ENCODE results near the gene TSPAN4. TPM values are rescaled to one million over a fixed set of nuclear protein-coding genes. Genes with fewer than 3 reads are reported as not detected.

TSPAN4 gene
- total RNA-seq, 1 donor from 2014 or later: 14.3 TPM

DNA sequence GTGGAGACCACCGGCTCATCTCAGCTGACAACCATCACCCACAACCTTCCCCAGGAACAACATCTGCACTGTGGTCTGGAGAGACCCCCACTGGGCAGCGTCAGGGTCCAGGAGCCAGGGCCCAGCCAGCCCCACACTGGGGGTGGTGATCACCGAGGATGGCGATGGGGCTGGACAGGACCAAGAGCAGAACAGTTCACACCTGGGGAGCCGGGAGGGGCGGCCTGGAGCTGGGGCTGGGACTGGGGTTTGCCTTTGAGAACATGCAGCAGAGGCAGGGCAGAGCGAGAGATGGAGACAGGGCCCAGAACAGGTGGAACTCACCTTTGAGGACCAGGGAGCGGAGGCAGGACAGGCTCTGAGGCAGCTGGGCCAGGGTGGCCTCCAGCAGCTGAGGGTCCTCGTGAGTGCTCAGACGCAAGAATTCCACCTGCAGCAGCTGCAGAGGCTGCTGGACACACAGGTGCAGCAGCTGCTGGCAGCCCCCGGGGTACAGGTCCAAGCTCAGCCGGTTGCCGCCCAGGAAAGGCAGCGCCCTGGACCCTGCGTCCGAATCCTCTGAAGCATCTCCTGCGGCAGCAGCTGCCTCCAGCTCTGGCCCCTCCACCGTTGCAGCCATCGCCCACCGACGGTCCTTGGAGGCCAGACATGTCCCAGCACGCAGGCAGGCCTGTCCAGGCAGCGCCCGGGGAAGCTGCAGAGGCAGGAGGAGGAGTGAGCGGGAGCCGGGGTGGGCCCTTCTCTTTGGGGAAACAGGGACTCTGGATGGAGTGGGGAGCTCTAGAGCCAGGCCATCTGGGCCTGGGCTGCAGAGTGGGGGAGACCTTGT is 38.7 kb upstream of the TSPAN4 start:
- FAIRE-seq (no peak), DNase-seq (ENCODE audit: low spot score in 2 of 2) (no peak)

DNA sequence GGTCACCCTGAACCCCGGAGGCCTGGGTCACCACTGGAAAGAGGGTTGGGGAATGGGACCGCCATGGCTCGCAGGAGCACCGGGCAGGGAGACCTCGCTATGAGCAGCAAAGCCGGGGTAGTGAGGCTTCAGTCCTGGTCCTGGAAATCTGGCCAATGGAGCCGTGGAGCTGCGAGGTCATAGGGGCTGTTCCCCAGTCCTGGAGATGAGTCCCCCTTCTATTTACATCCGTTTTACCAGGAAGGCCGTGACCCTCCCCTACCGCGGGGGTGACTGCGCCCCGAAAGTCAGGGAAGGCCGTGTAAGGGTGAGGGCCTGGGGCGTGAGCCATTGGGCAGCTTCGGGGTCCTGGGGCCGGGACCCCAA is 38.1 kb upstream of the TSPAN4 start:
- no peak for DNase-seq (ENCODE audit: low spot score in 2 of 2)
- no peak for FAIRE-seq

DNA sequence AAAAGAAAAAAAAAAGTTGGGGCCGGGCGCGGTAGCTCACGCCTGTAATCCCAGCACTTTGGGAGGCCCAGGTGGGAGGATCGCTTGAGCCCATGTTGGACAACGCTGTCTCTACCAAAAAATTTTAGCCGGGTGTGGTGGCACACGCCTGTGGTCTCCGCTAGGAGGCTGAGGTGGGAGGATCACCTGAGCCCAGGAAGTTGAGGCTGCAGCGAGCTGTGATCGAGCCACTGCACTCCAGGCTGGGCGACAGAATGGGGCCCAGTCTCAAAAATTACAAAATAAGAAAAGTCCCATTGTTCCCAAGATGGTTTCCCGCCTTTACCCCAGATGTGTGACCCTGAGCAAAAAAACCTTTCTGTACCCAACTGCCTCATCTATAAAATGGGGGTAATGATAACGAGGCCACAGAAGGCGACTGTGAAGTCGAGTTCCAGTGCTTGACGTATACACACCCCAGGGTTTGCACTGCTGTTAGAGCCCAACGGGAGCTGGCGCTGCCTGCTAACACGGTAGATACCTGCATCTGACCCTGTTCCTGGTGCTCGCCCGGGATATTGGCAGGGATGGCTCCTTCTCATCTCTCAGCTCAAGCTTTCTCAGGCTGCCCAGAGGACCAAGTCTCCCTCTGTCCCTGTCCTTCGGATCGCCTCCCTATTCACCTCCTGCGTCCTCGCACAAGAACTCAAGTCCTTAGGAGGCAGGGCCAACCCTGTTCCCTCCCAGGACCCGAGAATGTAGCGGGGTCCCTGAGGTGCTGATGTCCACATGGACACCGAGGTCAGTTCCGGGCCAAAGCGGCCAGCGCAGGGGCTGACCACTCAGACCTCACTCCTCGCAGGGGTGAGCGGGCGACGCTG is 34.0 kb upstream of the TSPAN4 start:
- no peak for FAIRE-seq
- no peak for DNase-seq (ENCODE audit: low spot score in 2 of 2)

DNA sequence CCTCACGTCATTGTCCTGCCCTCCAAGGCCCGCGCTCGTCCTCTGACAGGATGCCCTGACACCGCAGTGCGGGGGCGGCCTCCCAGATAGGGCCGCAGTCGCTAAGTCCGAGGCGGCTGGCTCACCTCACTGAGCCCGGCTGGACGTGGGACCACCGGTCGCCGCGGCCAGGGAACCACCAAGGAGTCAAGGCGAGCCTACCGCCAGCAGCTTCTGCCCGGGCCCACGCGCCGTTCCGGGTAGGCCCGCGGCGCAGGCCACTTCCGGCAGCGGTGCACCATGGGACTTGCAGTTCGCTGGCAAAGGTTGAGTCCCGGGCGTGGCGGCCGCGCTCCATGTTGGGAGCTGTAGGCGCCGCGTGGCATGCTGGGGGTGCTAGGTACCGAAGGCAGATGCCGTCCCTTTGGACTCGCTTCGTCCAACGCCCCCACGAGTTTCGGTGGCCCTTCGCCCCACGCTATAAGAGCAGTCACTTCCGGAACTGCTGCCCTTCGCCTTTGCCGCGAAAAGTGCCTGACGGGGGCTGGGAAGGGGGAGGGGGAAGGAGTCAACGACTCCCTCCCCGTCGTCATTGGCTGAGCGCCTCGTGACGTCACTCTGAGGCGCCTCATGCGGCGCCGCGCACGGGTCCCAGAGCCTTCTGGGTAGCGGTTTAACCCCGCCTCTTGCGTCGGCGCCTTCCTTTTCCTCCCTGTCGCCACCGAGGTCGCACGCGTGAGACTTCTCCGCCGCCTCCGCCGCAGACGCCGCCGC is 33.2 kb upstream of the TSPAN4 start, which contains the start of gene RPLP2:
Gene RPLP2 (plus strand): TSS at position 681 of the 753 bp plus-strand sequence. CDS start 268 bp downstream, outside the sequence.
- FAIRE-seq: no peak
- DNase-seq (ENCODE audit: low spot score in 2 of 2): peak; percentile 99

DNA sequence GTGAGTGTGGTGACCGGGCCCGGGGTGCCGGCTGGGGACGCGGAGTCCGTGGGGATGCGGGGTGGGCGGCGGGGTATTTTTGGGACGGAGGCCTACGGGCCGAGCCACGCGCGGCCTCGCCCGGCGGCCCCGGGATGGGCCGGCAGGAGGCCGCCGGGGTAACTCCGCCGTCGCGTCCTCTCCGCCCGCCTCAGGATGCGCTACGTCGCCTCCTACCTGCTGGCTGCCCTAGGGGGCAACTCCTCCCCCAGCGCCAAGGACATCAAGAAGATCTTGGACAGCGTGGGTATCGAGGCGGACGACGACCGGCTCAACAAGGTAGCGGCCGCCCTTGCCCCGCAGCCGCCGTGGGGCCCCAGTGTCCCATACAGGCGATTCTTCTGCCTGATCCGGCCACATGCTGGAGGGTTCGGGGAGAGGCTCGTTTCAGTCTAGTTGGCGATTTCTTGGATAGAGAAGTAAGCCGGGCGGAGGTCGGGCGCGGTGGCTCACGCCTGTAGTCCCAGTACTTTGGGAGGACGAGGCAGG is 32.5 kb upstream of the TSPAN4 start:
- no peak for DNase-seq (ENCODE audit: low spot score in 2 of 2)
- FAIRE-seq: no peak

DNA sequence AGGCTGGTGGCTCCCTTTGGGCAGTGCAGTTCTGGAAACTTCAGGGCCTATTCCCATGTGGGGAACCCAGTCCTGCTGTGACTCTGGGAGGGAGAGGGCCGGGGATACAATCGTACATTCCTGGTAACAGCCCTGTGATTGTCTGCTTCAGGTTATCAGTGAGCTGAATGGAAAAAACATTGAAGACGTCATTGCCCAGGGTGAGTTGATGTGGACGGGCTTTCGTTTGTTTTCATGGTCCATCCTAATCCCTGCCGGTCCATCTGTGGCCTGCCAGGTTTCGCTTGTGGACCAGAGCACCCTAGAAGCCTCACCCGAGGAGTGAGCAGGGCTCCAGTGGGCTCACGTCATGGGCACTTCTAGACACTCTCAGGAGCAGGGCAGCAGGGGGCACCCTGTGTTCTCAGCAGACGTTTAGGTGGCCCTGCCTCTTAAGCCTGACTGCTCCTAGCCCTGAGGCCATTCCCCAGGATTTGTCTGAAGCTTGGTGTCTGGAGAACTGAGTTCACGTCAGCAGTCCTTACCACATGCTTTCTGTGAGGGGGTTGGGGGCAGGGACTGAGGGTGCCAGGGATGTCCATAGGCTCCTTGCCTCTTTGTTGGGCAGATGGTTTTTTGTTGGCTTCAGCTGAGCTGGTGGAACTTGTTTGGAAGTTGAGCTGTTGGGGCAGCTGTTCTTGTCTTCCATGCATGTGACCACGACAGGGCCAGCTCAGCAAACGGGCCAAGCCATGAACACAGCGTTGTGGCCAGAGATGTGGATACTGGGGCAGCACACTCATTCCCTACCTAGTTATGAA is 31.0 kb upstream of the TSPAN4 start:
- FAIRE-seq: no peak
- no peak for DNase-seq (ENCODE audit: low spot score in 2 of 2)

DNA sequence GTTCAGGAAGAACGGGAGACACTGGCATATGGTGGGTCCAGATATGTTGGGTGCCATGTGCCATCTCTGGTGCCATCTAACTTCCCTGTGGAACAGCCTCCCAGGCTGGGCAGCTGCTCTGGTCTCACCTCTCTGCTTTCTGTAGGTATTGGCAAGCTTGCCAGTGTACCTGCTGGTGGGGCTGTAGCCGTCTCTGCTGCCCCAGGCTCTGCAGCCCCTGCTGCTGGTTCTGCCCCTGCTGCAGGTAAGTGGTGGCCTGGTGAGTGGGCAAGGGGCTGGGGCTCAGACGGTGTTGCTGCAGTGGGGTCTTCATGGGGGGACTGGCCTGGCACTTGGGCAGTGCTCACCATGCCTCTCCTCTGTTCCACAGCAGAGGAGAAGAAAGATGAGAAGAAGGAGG is 30.3 kb upstream of the TSPAN4 start:
- FAIRE-seq (no peak), DNase-seq (ENCODE audit: low spot score in 2 of 2) (no peak)

DNA sequence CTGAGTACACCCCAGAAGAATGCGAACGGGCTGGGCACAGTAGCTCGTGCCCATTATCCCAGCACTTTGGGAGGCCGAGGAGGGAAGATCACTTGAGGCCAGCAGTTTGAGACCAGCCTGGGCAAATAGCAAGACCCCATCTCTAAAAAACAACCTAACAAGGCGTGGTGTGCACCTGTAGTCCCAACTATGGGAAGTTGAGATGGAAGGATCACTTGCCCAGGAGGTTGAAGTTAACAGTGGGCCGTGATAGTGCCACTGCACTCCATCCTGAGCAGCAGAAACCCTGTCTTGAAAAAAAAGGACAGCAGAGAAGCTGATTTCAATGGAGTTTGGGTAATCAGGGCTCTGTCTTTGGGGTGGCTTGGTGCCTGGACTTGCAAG is 29.6 kb upstream of the TSPAN4 start:
- no peak for FAIRE-seq
- DNase-seq (ENCODE audit: low spot score in 2 of 2): no peak

DNA sequence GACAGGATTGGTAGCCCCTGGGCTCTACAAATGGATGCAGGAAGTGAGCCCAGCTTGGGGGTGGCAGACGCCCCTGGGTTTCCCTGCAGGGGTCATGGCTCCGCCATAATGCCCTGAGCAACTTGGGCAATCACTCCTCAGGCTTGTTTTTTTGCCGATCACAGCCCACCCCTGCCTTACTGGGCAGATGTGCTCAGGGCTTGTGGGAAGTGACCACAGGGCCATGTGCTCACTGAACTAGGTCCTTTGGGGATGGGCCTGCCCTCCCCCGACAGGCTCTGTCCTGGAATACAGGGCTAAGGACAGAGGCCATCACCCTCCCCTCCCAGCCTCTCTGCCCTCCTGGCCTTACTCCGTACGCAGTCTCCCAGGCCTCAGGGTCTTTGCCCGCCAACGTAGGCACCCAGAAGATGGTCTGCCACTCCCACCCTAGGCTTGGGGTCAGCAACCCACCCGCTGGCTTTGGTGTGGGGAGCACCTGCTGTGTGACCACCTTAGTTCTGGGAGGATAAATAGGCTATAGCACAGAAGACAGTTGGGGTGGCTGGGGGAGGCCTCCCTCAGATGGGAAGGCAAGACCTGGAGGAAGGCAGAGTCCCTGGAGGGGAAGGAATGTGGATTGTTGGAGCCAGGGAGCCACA is 29.1 kb upstream of the TSPAN4 start:
- no peak for FAIRE-seq
- no peak for DNase-seq (ENCODE audit: low spot score in 2 of 2)

DNA sequence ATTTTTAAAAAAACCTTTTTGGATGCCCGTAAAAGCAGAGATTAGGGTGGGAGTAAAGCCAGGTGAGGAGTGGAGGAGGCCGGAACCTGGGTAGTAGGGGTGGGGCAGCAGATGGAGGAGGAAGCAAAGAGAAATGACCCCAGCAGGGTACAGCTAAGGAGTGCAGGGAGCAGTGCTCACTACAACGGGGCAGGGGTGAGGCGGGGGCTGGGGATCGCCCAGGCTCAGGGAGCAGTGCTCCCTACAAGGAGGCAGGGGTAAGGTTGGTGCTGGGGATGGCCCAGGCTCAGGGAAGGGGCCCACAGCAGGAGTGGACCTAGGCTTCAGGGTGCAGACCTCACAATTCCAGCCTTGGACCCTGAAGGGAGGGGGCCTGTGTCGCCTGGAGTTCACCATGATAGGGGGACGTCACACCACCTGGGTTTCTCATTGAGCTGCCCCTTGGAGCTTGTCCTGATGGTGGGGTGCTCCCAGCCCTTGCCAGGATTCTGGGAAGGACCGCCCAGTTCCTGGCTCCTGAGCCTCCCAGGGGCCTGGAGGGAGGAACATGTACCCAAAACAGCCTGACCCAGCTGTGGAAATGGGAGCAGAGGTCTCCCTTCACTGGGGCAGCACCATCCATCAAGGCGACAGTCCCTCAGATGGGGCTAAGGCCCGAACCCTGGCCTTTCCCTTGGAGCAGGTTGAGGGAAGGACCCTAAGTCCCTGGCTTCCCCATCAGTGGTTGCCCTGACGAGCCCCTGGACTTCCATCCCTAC is 26.8 kb upstream of the TSPAN4 start:
- DNase-seq (ENCODE audit: low spot score in 2 of 2): no peak

DNA sequence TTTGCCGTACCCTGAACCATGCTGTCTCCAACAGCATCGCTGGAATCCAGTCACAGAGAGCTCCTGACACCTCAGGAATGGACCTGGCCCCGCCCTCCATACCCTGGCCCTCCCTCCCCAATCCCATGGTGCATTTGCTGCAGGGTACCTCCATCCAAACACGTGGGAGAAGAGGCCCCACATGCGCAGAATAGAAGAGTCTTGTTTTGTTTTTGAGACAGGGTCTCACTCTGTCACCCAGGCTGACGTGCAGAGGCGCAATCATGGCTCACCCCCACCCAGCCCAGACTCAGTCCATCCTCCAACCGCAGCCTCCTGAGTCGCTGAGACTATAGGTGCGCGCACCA is 26.2 kb upstream of the TSPAN4 start:
- DNase-seq (ENCODE audit: low spot score in 2 of 2): no peak
- FAIRE-seq: no peak

More for the DNA sequence above, 26.8 kb upstream of the TSPAN4 start:
- no peak for FAIRE-seq

DNA sequence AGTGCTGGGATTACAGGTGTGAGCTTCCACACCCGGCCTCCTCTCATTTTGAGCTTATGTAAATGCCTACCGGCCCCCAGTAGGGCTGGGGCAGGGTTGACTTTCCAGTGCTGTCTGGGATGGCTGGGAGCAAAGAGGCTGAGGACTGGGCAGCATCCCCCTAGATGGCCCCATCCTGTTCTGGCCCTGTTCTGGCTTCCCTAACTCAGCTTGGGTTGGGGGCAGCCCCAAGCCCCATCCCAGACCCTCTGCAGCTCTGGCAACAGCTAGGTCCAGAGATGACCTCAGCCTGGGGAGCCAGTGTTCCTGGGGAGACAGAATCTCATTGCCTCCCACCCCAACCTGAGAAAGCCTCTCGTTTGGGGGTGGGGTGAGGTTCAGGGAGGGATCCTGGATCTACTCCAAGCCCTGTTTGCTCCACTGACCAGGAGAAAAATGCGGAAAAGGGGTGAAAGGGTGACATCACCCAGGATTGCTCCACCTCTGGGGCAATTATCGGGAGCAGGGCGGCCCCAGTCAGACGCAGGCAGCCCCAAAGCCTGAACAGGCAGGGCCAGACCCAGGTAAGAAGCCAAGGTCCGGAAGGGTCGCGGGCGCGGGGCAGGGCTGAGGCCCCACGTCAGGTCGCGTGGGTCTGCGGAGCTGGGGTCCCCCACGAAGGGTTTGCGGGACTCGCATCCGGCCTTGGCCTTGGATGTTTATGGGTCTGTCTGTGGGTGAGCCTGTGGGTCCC is 24.1 kb upstream of the TSPAN4 start, which contains the start of gene PNPLA2:
Gene PNPLA2 (plus strand): TSS at position 519 of the 733 bp plus-strand sequence. CDS start 805 bp downstream, outside the sequence.
- FAIRE-seq (no peak), DNase-seq (ENCODE audit: low spot score in 2 of 2) (no peak)

DNA sequence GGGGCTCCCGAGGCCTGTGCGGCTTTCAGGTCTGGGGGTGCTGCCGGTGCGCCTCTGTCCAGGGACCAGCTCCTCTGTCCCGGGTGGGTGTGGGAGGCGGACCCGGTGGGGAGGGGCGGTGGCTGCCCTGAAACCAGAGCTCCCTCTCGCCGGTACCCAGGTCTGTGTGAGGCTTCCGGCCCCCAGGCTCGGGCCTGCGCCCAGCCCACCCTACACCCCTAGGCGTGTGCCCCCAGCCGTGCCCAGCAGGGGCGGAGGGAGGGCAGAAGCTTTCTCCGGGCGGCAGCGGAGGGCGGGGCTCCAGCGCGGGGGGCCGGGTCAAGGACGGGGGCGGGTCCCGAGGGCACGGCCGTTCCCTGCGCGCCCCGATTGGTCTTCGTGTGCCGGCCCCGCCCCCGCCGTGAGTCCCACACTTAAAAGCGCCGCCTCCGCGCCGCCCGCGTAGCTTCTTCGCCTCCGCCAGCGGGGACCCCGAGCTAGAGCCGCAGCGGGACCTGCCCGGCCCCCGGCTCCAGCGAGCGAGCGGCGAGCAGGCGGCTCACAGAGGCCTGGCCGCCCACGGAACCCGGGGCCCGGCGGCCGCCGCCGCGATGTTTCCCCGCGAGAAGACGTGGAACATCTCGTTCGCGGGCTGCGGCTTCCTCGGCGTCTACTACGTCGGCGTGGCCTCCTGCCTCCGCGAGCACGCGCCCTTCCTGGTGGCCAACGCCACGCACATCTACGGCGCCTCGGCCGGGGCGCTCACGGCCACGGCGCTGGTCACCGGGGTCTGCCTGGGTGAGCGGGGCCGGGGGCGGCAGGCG is 23.3 kb upstream of the TSPAN4 start:
- no peak for FAIRE-seq
- DNase-seq (ENCODE audit: low spot score in 2 of 2): peak; percentile 97 to 98

DNA sequence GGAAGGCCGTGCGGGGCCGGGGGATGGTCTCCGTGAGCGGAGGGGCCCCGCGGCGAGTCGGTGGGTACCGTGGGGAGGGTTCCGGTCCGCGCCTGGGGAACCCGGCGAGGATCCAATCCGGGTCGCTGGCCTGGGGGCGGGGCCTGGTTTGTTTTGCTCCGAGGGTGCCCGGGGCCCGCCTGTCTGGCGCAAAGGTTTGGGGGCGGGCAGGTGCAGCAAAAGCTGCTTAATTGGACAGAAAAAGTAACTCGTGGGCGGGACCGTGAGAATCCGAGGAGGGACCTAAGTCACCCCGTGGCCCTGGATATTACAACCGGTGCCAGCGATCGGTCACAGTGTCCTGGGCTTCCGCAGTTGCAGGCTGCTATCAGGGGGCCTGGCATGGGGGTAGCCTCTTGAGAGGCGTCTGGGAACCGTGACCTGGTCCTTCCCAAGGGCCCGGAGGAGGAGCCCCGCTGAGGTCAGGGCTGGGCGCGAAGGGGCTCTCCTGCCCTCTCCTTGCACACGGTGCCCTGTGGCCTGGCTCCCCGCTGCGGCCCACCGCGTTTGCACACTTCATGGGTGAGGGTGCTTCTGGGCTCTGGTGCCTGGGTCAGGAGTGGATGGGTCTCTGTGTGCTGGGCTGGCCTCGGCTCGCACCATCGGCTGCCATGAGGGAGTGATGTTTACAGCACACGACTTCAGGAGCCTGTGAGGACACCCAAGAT is 22.6 kb upstream of the TSPAN4 start:
- DNase-seq (ENCODE audit: low spot score in 2 of 2) (peak; percentile 71 to 77), FAIRE-seq (no peak)

DNA sequence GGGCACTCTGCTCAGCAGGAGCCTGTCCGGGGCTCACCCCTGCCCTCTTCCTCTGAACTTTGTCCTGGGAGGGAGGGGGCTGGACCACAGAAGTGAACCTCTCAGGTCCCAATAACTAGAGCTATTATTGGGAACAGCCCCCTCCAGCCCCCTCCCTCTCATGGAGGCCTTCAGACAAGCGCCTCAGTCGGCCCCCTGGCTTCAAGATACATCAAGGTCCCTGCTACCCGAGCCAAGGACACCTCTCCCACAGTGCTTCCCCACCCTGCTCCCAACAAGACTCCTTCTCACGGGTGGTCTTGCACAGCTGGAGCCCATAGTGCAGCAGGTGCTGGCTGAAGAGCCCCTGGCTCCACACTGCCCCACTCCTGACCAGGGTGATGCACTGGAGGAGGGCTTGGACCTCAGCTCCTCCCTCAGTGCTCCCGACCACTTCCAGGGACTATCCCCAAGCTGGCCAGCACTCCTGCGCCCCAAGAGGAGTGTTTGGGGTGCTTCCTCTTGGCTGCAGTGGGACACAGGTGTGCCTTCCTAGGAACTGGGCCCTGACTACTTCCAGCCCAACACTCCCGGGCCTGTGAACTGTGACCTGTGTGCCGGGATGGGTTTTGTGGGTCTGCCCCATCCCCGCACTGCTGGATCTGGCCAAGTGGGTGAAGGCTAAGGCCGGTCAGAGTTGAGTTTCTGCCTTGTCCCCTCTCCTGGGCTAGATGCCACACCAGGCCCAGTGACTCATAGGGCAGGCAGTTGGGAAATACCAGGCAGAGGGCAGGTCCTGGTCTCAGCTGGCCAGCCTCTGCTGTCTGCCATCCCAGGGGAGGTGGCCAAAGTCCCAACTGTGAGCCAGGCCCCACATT is 21.8 kb upstream of the TSPAN4 start:
- DNase-seq (ENCODE audit: low spot score in 2 of 2): peak; percentile 63 to 77
- no peak for FAIRE-seq

All from frontal cortex (tissue), 4 donors.